Neuronal stem cell (in vitro differentiated cells): ENCODE measurements around the gene PLOD3.

Source experiments
- DNase-seq: peaks from one replicate; pipeline ENCODE4 v3.0.0-alpha.2; 2013; ENCODE audit warnings: low spot score
- H2AFZ ChIP-seq: one replicate; pipeline ENCODE4 v1.6.1; 2013; ENCODE audit warnings: mild to moderate bottlenecking, low read length, inconsistent platforms
- H2AK5ac ChIP-seq: 2 replicates; pipeline ENCODE4 v1.6.1; 2013; ENCODE audit warnings: low read depth, mild to moderate bottlenecking, inconsistent platforms, low read length, moderate library complexity, mixed read lengths
- H2BK120ac ChIP-seq: 2 replicates; pipeline ENCODE4 v1.6.1; 2013; ENCODE audit warnings: low read depth, mild to moderate bottlenecking, inconsistent platforms, low read length, moderate library complexity, mixed read lengths
- H2BK12ac ChIP-seq: one replicate; pipeline ENCODE4 v1.6.1; 2013; ENCODE audit warnings: low read length, inconsistent platforms
- H2BK15ac ChIP-seq: 2 replicates; pipeline ENCODE4 v1.6.1; 2013; ENCODE audit warnings: mild to moderate bottlenecking, low read length, inconsistent platforms, mixed read lengths
- H2BK5ac ChIP-seq: one replicate; pipeline ENCODE4 v1.6.1; 2013; ENCODE audit warnings: inconsistent platforms, mild to moderate bottlenecking, low read length, moderate library complexity
- H3K14ac ChIP-seq: one replicate; pipeline ENCODE4 v1.6.1; 2013; ENCODE audit warnings: low read length, inconsistent platforms
- H3K18ac ChIP-seq: 2 replicates; pipeline ENCODE4 v1.6.1; 2013; ENCODE audit warnings: low read length, inconsistent platforms
- H3K23ac ChIP-seq: 2 replicates; pipeline ENCODE4 v1.6.1; 2013; ENCODE audit warnings: low read depth, mild to moderate bottlenecking, mixed read lengths, low read length, inconsistent platforms; ENCODE audit not compliant: poor library complexity
- H3K27ac ChIP-seq: replicated peaks from 3 replicates; pipeline ENCODE4 v1.5.1; 2013; ENCODE audit warnings: low read length, inconsistent platforms
- H3K27me3 ChIP-seq, 3 experiments: 2 replicates each; pipeline ENCODE4 v1.6.1; 2013; ENCODE audit warnings: low read length in 3 of 3, mild to moderate bottlenecking in 2 of 3, inconsistent platforms in 1 of 3, low read depth in 1 of 3, mixed read lengths in 1 of 3, moderate library complexity in 1 of 3; ENCODE audit not compliant: control insufficient read depth in 3 of 3, insufficient read depth in 3 of 3
- H3K36me3 ChIP-seq, 2 donors: replicated peaks in 1 of 2; 2 replicates each; pipeline ENCODE4 v1.6.1; 2013; ENCODE audit warnings: low read length in 2 of 2; ENCODE audit not compliant: control insufficient read depth in 2 of 2, insufficient read depth in 2 of 2
- H3K4ac ChIP-seq: 2 replicates; pipeline ENCODE4 v1.6.1; 2013; ENCODE audit warnings: inconsistent platforms, mild to moderate bottlenecking, low read length, moderate library complexity
- H3K4me1 ChIP-seq, 2 donors: 1 replicate in 1 of 2; 2 replicates in 1 of 2; pipeline ENCODE4 v1.6.1; 2013; ENCODE audit warnings: low read length in 2 of 2, low read depth in 1 of 2; ENCODE audit not compliant: control insufficient read depth in 2 of 2, insufficient read depth in 1 of 2
- H3K4me2 ChIP-seq: one replicate; pipeline ENCODE4 v1.6.1; 2013; ENCODE audit warnings: mild to moderate bottlenecking, low read length, inconsistent platforms; ENCODE audit not compliant: insufficient read depth, poor library complexity, severe bottlenecking
- H3K4me3 ChIP-seq, 2 donors: 2 replicates each; pipeline ENCODE4 v1.5.1; 2013; ENCODE audit warnings: low read length in 2 of 2, mild to moderate bottlenecking in 2 of 2, inconsistent platforms in 1 of 2, moderate library complexity in 1 of 2
- H3K79me1 ChIP-seq: one replicate; pipeline ENCODE4 v1.6.1; 2013; ENCODE audit warnings: low read depth, mild to moderate bottlenecking, inconsistent platforms, low read length, moderate library complexity
- H3K9ac ChIP-seq: one replicate; pipeline ENCODE4 v1.6.1; 2013; ENCODE audit warnings: mild to moderate bottlenecking, low read depth, low read length, inconsistent platforms; ENCODE audit not compliant: poor library complexity
- H3K9me3 ChIP-seq, 2 donors: replicated peaks in 1 of 2; 2 replicates each; pipeline versions ENCODE3 to v1.6.1; 2013; ENCODE audit warnings: low read length in 2 of 2, mild to moderate bottlenecking in 2 of 2, inconsistent platforms in 1 of 2, low read depth in 1 of 2, mixed read lengths in 1 of 2, moderate library complexity in 1 of 2; ENCODE audit not compliant: control insufficient read depth in 2 of 2, insufficient read depth in 1 of 2
- H4K8ac ChIP-seq: one replicate; pipeline ENCODE4 v1.6.1; 2013; ENCODE audit warnings: low read depth, mild to moderate bottlenecking, inconsistent platforms, low read length, moderate library complexity
- H4K91ac ChIP-seq: one replicate; pipeline ENCODE4 v1.6.1; 2013; ENCODE audit warnings: low read length, low read depth, mild to moderate bottlenecking, inconsistent platforms; ENCODE audit not compliant: poor library complexity
- WGBS, 2 donors: extraction: QIAGEN DNeasy Blood & Tissue Kit; methylation state at CpG; one replicate each; pipeline ENCODE4 v1.1.7; 2013; ENCODE audit warnings: missing lambda C conversion rate in 2 of 2, mixed read lengths in 1 of 2; ENCODE audit not compliant: insufficient read length in 2 of 2, insufficient replicate concordance in 1 of 2; ENCODE audit errors: extremely low coverage in 2 of 2; 5-methylcytosine and 5-hydroxymethylcytosine counted together

The PLOD3 gene

GRCh38 chr7:101174322-101174854, 43.0 kb downstream of the PLOD3 start:
- WGBS, 2 donors: no CpG with 5 or more reads among the region's 28 CpGs
- H3K9ac ChIP-seq: no peak overlapping the region
- H3K4me3 ChIP-seq: no peak overlapping the region
- H2BK15ac ChIP-seq: peak overlapping the region; percentile 93
- no peak overlapping the region for H2BK5ac ChIP-seq
- no peak overlapping the region for H3K27ac ChIP-seq
- peak overlapping the region; percentile 44 for H3K23ac ChIP-seq
- H4K8ac ChIP-seq: no peak overlapping the region
- no peak for DNase-seq
- peak overlapping the region; percentile 21 for H3K14ac ChIP-seq
- H2BK12ac ChIP-seq: peak overlapping the region; percentile 63
- peaks cover 3 to 5% of the 10 kb centered on the region in 2 donors for H3K9me3 ChIP-seq
- H2AFZ ChIP-seq: no peak overlapping the region
- peaks cover 30 to 36% of the 10 kb centered on the region in 2 donors for H3K4me1 ChIP-seq
- H3K18ac ChIP-seq: peak overlapping the region; percentile 59
- H3K79me1 ChIP-seq: no peaks in the 10 kb centered on the region
- H3K36me3 ChIP-seq: no peaks in the 10 kb centered on the region
- no peak overlapping the region for H2BK120ac ChIP-seq
- H4K91ac ChIP-seq: no peak overlapping the region
- peak overlapping the region; percentile 60 for H3K4me2 ChIP-seq
- H3K4ac ChIP-seq: no peak overlapping the region
- peaks cover 51 to 82% (median 81%) of the 10 kb centered on the region in 3 experiments for H3K27me3 ChIP-seq
- peak overlapping the region; percentile 91 for H2AK5ac ChIP-seq

- H2BK120ac ChIP-seq: no peak overlapping the region
- peak overlapping the region; percentile 70 for H2BK5ac ChIP-seq
- H3K9me3 ChIP-seq: peaks cover 3 to 5% of the 10 kb centered on the region in 2 donors
- H3K23ac ChIP-seq: peak overlapping the region; percentile 44
- H3K4ac ChIP-seq: no peak overlapping the region
- H3K18ac ChIP-seq: no peak overlapping the region
- WGBS, 2 donors: no CpG with 5 or more reads among the region's 16 CpGs
- H2BK15ac ChIP-seq: no peak overlapping the region
- peaks cover 35 to 42% of the 10 kb centered on the region in 2 donors for H3K4me1 ChIP-seq
- no peak overlapping the region for H2AFZ ChIP-seq
- H3K79me1 ChIP-seq: no peaks in the 10 kb centered on the region
- peak overlapping the region; percentile 43 for H3K4me2 ChIP-seq
- H3K14ac ChIP-seq: no peak overlapping the region
- H2BK12ac ChIP-seq: no peak overlapping the region
- peaks cover 55 to 88% (median 85%) of the 10 kb centered on the region in 3 experiments for H3K27me3 ChIP-seq
- no peak for DNase-seq
- H3K4me3 ChIP-seq: no peak overlapping the region
- H3K9ac ChIP-seq: no peak overlapping the region
- no peak overlapping the region for H4K91ac ChIP-seq
- H4K8ac ChIP-seq: no peak overlapping the region
- peak overlapping the region; percentile 91 for H2AK5ac ChIP-seq
- no peak overlapping the region for H3K27ac ChIP-seq
- H3K36me3 ChIP-seq: no peaks in the 10 kb centered on the region
Observed at GRCh38 chr7:101173752-101174244, 43.6 kb downstream of the PLOD3 start.

- H3K4me3 ChIP-seq: no peak overlapping the region
- peaks cover 3% of the 10 kb centered on the region in 2 donors for H3K9me3 ChIP-seq
- H3K18ac ChIP-seq: peak overlapping the region; percentile 95
- peak overlapping the region; percentile 83 for H2BK120ac ChIP-seq
- H3K27me3 ChIP-seq: peaks cover 58 to 92% (median 90%) of the 10 kb centered on the region in 3 experiments
- H3K4ac ChIP-seq: no peak overlapping the region
- peak overlapping the region; percentile 60 for H3K4me2 ChIP-seq
- H3K27ac ChIP-seq: no peak overlapping the region
- H3K23ac ChIP-seq: peak overlapping the region; percentile 96
- peak overlapping the region; percentile 70 for H2BK5ac ChIP-seq
- peak overlapping the region; percentile 85 for H2BK15ac ChIP-seq
- DNase-seq: no peak
- peaks cover 41 to 49% of the 10 kb centered on the region in 2 donors for H3K4me1 ChIP-seq
- H4K8ac ChIP-seq: no peak overlapping the region
- WGBS, 2 donors: no CpG with 5 or more reads among the region's 53 CpGs
- H3K14ac ChIP-seq: peak overlapping the region; percentile 56
- no peaks in the 10 kb centered on the region for H3K79me1 ChIP-seq
- peak overlapping the region; percentile 97 for H2BK12ac ChIP-seq
- no peaks in the 10 kb centered on the region for H3K36me3 ChIP-seq
- no peak overlapping the region for H4K91ac ChIP-seq
- peak overlapping the region; percentile 76 for H2AK5ac ChIP-seq
- H2AFZ ChIP-seq: no peak overlapping the region
- peak overlapping the region; percentile 80 for H3K9ac ChIP-seq
Observed at GRCh38 chr7:101172854-101173751, 44.3 kb downstream of the PLOD3 start.
